HG03159 (cell line): Measurements from ENCODE around the gene ARL4C.

Experiments
- ATAC-seq: cut with Tn5 transposase; IDR thresholded peaks from one replicate; pipeline ENCODE4 v1.9.1; 2021; ENCODE audit warnings: mild to moderate bottlenecking, moderate library complexity; ENCODE audit not compliant: unreplicated experiment

Gene ARL4C

DNA sequence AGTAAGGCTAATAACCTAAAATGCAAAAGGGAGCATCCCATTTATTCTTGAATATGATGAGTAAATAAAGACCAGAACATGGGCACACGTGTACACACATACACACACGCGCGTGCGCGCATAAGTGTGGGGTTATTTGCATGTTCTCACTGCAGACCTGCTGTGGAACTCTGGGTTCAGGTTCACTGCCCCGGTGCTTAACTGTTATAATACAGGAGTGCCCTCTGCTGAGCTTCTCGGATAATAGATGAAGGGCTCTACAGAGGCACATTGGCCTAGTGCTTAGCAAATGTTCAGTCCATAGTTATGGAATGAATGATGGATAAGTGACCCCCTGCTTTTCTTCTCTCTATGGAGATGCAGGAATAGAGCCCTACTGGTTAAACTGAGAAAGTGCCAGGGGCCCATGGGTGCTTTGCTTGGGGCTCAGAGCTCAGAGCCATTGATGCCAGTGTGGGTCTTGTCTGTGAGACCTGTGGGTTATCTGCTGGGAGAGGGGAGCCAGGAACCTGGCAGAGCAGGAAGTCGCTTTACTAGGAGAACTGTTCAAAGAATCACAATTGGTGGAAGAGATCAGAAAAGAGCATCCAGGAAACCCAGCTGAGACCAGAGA is 3.6 kb upstream of the ARL4C start:
- peak; percentile 71 for ATAC-seq

DNA sequence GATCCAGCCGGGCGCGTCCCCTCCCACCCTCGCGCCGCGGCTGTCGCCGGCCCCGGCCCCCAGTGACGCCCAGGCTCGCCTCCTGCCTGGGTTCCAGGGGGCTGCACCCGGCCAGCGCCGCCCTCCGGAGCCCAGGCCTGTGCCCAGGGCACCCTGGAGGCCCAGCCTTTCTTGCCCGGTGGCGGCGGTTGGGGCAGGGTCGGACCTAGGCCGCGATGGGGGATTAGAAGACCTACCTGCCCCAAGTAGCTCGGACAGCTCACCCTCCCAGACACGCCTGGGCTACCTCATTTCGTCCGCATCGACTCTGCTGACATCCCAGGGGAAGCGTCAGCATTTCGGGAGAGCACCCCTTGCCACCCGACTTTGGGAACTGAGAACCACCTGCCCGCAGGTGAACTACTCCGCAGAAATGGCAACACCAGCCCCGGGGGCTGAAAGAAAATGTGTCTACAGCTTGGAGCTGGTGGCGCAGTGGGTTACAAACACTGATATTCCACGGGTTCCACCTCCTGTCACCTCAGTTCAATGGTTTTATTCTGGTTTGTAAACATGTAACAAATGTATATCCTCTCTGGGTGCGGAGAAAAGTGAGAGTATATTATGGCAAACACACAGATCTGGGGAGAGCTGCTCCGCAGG is 834 bp upstream of the ARL4C start:
- ATAC-seq: no peak

DNA sequence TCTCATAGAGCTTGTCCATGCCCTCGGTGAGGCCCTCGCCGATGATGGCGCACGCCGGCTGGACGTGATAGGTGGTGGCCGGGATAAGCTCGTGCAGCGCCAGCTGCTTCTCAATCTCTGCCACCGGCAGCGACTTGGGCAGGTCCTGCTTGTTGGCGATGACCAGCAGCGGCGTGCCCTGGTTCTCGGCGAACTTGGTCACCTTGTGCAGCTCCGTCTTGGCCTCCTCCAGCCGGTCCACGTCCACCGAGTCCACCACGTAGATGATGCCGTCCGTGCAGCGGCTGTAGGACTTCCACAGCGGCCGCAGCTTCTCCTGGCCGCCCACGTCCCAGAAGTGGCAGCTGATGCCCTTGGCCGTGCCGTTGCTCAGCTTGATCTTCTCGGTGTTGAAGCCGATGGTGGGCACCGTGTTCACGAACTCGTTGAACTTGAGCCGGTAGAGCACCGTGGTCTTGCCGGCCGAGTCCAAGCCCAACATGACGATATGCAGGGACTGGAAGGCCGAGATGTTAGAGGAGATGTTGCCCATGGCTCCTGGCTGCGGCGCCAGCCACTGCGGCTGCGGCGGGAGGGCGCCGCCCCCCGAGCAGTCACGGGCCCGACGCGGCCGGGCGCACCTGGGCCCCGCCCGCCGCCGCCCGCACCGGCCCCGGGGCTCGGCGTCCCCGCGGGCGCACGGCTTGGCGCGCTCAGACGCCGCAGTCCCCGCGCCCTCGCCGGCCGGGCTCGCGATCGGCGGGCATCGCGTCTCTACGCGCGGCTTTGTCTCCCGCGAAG is 636 bp downstream of the ARL4C start:
- peak; percentile 38 for ATAC-seq

DNA sequence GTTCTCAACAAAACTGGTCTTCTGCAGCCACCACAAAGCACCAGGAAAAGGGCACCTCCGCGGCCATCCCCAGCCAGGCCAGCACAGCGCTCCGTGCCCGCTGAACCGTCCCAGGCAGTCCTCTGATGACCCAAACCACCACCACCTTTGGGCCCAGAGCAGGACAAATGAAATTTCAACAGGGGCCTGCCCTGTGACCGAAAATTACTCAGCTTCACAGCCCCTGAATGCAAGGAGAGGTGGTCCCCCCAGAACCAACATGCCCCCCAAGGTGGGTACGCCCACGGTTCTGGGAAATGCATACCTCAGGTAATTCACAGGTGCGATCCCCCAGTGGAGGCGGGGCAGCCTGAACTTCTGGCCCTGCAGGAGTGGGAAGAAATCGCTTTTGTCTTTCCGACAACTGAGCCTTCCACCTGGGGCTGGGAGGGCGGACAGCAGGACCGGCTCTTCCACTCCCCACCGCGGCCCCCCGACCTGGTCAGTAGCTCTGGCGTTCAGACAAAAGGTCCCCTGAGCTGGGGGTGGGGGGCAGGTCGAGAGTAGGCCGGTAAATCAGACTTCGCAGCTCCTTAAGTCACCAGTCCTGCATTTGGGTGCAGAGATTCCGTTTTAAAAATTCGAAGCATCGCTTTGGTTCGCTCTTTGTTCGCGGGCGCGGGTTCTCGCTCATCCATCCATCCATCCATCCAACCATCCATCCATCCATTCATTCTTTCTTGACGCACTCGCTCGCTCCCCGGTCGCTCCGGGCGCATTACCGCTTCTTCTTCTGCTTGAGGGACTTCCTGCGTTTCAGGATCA is 1.4 kb downstream of the ARL4C start:
- ATAC-seq: no peak

DNA sequence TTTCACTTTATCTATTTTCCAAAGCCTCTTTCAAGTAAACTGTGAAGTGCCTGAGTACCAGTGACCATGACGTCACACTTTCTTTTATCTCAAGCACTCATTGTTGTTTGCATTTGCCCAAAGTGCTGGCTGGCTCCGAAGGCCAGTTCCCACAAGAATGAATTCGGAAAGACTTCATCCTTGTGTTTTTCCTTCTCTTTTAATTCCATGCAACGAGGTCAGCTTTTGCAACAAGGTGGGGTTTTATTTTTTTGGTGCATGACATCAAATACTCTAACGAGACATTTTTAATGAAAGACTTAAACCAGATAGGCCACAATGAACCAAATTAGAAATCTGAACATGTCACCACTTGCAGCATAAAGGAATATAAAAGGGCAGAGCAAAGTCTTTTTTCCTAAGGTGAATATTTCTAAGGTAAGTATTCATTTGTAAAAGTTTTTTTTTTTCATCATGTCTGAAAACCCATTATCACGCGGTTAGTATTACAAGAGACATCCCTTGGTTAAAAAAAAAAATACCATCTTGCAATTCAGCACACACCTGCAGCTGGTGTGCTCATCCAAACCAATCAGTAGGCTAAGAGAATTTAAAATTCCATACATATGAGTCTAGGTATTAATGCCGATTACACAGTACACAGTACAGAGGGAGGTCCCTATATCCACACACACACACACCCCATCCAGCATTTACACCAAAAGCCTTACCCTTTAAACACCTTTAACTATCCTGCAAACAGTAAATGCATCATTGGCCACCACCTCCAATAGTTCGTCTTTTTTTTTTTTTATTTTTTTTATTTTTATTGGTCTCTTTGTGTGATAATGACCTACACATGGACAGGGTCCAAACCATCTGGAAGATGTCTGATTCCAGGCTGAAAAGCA is 2.3 kb downstream of the ARL4C start:
- ATAC-seq: no peak

DNA sequence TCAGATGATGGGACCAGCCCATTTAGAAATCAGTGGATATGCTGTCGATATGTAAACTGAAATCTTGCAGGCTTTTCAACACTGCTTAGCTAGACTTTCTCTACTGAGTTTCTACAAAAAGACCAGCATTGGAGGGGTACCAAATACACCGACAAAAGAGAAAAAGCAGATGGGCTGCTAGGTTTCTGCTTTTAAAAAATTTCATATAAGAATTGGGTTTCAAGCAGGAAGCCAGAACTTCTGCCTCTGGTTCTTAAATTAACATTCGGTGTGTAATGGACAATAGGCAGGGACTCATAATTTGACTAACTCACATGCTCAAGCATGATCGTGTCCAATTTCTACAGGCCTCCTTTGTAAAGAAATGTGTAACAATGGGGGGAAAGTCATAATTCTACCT is 3.1 kb downstream of the ARL4C start:
- no peak for ATAC-seq

DNA sequence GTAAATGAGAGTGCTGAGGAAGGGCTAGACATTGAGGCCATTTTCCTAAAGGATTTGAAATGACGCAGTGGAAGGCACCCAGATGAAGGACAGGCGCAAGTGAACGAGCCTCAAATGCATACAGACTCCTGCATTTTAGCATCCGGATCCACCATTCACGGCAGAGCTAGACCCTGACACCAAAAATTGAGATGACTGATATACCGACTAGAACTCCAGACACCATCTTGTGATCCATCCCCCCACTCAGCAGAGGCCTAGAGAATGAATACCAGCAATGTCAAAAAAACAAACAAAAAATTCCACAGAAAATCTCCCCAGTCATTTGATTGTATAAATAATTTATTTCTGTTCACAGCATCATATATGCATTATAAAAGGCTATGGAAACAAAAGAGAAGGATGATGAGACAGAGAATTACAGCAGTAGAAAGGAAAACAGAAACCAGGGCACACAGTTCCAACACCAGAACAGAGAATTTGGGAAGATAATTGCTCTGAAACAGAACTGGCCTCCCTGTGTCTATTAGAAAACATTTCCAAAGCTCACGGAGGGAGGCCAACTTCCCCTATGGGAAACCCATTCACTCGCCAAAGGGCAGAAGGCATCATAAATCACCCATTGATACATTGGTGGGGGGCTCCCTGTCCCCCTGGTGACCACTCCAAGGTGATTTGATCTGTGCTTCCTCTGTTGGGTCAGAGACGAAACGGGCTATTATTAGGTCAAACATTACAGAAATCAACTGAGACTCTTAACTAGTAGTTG is 4.0 kb downstream of the ARL4C start:
- ATAC-seq: no peak

DNA sequence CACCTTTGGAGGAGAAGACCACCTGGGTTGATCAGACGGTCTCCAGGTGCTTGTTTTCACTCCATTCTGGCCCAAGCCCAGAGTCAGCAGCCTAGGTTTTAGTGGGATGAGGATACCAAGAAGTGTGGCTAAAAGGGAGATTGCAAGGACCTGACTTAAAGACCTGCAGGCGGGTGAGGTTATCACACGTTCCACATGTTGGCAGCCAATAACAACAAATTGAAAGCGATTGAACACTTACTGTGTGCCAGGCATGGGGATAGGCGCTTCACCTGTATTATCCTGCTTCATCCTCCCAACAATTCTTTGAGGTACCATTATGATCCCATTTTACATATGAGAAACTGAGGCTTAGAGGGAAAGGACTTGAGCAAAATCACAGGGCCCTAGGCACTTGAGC is 5.0 kb downstream of the ARL4C start:
- ATAC-seq: no peak

DNA sequence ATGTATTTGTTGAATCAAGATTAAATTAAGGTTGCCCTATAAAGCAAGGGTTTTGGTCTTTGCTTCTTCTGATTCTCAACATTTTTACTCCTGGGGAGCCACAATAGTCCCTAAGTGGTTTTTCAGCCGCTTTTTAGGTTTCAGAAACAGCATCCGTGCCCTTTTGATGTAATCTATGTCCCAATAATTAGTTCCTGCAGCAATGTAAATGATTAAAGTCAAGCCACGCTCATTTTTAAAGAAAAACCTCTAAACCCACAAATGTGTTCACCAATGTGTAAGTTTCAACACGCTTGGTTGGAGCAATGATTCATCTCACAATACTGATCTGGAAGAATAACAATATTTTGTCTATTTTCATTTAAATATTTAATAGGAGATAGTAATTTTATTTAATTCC is 5.6 kb downstream of the ARL4C start:
- no peak for ATAC-seq

DNA sequence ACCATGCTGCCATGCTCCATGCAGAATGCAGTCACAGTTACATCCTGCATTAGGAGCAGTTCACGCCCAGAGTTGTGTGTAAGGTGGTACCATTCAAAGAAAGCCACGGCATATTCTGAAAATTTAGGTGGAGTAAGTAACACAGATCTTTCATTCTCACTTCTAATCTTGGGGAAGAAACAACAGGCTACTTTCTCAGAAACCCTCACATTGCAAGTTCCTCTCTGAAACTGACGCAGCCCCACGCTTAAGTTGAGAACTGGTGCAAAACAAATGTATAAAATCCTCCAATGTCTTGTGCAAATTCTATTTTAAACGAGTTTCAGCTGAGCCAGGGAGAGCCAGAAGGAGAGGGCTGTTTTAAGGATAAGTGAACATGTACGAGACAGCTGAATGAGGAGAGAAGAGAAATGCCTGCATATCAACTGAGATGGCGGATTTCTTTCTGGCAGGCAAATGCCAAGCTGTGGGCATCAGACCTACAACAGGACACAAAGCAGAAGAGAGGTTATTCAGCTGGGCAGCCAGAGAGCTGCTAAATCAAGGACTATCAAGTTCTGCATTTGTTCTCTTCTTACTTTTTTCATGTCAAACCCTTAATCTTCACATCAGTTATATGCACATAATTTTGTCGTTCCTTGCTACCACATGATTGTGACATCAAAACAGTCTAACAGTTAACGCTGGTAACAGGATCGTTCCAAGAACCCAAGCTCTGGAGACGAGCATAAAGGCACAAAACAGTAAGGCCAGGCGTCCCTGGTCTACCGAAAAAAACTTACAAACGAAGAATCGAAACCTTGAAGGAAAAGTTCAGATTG is 6.4 kb downstream of the ARL4C start:
- ATAC-seq: no peak

DNA sequence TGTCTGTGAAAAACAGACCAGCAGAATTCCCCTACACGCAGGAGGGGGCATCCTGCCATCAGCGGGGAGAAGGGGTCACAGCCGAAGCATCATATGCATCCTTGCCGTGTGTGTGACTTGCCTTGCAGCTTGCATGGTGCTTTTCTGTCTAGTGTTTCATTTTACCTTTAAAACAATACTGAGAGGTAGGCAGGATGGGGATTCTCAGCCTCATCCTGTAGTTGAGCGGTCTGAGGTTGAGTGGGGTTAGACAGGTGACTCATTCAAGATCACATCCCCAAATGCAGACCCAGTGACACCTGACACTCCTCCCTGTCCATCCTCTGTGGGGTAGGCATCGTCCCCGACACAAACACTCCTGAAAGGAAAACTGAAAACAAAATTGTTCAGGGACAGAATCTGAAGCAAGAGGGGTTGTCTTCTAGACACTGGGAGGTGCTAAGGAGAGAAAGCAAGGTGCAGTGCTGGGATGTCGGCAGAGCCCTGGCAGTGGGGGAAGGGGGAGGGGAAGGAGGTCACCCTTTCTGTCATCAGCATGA is 7.9 kb downstream of the ARL4C start:
- peak; percentile 62 for ATAC-seq

DNA sequence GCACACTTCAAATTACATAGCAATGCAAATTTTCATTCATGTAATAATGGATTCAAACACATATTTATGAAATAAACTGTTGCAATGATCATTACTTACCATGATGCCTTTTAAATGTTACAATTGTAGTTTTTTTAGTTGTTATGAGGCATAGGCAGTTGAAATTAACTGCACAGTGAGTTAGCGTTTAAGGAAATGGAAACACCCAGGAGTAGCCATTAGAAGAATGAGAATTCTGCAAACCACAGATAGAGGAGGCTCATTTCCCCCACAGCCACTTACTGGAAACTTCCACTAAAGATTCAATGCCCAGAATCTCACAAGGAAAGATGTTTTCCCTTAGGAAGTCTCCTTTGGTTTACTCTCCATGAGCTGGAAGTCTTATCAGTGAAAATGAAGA is 8.4 kb downstream of the ARL4C start:
- ATAC-seq: no peak

DNA sequence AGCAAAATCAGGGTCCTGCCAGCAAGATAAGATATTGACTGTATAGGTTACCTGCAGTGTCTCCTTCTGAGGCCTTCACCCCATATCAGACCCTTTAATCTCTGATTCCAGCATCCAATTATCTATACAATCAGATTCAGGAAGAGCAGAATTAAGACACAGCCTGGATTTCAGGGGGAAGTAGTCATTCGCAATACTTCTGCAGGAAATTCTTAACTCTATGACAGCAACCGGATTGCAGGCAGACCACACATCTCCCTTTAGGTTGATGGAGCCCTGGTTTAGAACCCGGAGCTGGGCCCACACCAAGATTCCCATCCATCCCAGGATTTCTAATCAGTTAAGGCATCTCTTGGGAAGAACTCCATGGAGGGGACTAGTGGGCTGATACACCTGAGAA is 9.5 kb downstream of the ARL4C start:
- no peak for ATAC-seq

DNA sequence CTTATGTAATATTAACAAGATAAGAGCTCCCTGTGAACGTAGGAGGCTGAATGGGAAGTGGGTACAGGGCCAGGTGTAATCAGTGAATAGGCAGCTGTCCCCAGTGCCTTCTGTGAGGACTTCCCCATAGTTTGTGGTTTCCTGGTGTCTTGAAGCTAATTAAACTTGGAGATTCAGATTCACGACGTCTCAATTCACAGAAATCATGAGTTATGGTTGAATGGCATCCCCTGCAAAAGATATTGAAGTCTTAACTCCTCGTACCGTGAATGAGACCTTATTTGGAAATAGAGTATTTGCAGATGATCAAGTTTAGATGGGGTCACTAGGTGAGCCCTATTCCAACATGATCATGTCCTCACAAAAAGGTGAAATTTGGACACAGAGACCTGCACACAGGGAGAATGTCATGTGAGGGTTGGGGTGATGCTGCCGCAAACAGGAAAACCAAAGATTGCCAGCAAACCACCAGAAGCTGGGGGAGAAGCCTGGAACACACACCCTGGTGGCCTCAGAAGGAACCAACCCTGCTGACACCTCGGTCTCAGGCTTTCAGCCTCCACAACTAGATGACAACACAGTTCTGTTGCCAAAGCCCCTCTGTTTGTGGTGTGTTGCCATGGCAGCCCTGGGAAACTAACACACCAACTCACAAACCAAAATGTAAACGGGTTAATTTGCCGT is 13.2 kb downstream of the ARL4C start:
- peak; percentile 66 for ATAC-seq

DNA sequence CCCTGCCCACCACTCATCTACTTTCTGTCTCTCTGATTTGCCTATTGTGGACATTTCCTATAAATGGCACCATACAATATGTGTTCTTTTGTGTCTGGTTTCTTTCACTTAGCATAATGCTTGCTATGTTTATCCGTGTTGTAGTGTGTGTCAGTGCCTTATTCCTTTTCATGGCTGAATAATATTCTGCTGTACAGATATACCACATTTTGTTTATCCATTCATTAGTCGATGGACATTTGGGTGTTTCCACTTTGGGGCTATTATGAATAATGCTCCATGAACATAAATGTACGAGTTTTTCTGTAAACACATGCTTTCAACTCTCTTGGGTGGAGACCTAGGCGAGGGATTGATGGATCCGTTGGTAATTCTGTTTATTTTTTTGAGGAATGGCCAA is 15.6 kb downstream of the ARL4C start:
- no peak for ATAC-seq

DNA sequence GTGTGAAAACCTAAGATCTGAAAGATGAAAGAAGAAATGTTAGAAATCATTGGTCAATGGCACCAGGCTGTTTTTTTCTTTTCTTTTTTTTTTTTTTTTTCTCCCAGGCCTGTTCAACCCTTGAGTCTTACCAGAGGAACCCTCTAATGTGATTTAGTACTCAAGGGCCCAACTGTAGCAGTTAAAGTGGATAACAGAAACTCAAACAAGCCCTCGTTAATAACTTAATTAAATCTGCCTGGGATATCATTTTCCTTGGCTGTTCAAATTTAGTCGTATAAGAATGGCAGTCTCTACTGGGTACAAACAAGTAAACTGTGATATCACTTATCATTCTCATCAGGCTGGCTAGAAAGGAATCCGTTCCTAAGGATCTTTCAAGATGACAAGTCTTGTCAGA is 16.5 kb downstream of the ARL4C start:
- no peak for ATAC-seq

DNA sequence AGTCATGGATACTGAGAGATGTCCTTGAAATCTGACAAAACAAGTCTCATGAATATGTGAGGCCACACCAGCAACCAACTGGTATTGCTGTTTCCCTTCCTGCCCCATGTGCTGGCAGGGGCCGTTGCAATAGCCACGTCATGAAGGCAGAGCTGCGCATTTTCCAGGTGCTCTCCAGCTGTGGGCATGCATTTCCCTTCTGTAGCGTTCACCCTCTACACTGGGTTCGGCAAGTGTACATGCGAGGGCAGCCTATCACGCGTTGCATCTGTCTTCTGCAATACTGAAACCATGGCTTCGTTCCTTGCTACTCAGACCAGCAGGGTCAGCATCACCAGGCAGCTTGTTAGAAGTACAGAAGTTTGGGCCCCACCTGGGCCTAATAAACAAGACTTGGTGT is 17.4 kb downstream of the ARL4C start:
- ATAC-seq: no peak
